HEK293 (cell line): ENCODE data around the gene PANK4.
A peak's percentile ranks its signal among the peaks of the same experiment; 100 is the strongest.

Source experiments
- CTCF ChIA-PET: fragments of 350-600 bp; formaldehyde crosslinking; extraction: SDS; loops from one replicate; lab custom pipeline; 2021; ENCODE audit warnings: antibody characterized with exemption; lab: Yijun Ruan, JAX
- POLR2A ChIA-PET: fragments of 300-600 bp; formaldehyde crosslinking; extraction: SDS; loops from one replicate; lab custom pipeline; 2020; ENCODE audit warnings: antibody characterized with exemption, inconsistent platforms; lab: Yijun Ruan, JAX
- H3K27ac ChIP-seq: fragments of 200-500 bp; sonication (Bioruptor generic); 2 replicates; pipeline ENCODE4 v1.5.1; 2014; ENCODE audit warnings: low read depth, low read length, control low read depth, inconsistent platforms; ENCODE audit errors: extremely low read depth
- H3K36me3 ChIP-seq, 2 experiments: fragments of 200-500 bp in 1 of 2; sonication (Bioruptor generic) in 1 of 2; 1 replicate in 1 of 2; 2 replicates in 1 of 2; pipeline ENCODE4 v1.5.1; 2014 to 2017; ENCODE audit warnings: inconsistent platforms in 2 of 2, low read length in 2 of 2; ENCODE audit not compliant: control insufficient read depth in 2 of 2, insufficient read depth in 1 of 2
- H3K4me1 ChIP-seq: fragments of 200-500 bp; sonication (Bioruptor generic); 2 replicates; pipeline ENCODE4 v1.5.1; 2014; ENCODE audit warnings: mild to moderate bottlenecking, low read length, inconsistent platforms; ENCODE audit not compliant: control insufficient read depth, insufficient read depth
- H3K4me3 ChIP-seq: 2 replicates; pipeline ENCODE4 v1.5.1; 2011; ENCODE audit warnings: low read depth, mild to moderate bottlenecking, control low read depth, low read length, moderate library complexity
- H3K9me3 ChIP-seq: fragments of 200-500 bp; sonication (Bioruptor generic); 2 replicates; pipeline ENCODE4 v1.5.1; 2014; ENCODE audit warnings: low read depth, low read length, inconsistent platforms; ENCODE audit not compliant: control insufficient read depth, insufficient read depth
- HIC1 ChIP-seq: fragments of 450-650 bp; formaldehyde crosslinking; IDR thresholded peaks from 2 replicates; pipeline ENCODE4 v1.5.1; 2016; ENCODE audit warnings: missing biosample characterization, missing genetic modification characterization
- KLF10 ChIP-seq: fragments of 450-650 bp; IDR thresholded peaks from 2 replicates; pipeline ENCODE4 v1.5.1; 2018; ENCODE audit warnings: missing biosample characterization, mild to moderate bottlenecking, missing genetic modification characterization
- KLF9 ChIP-seq: fragments of 450-650 bp; formaldehyde crosslinking; IDR thresholded peaks from 2 replicates; pipeline ENCODE4 v1.5.1; 2016; ENCODE audit warnings: missing biosample characterization, missing genetic modification characterization, low read depth
- MEIS1 ChIP-seq: sonication (generic); formaldehyde crosslinking; IDR thresholded peaks from 2 replicates; pipeline ENCODE4 v1.8.1; 2022; ENCODE audit warnings: missing genetic modification reagents, mild to moderate bottlenecking, borderline replicate concordance
- MZF1 ChIP-seq: fragments of 450-650 bp; formaldehyde crosslinking; IDR thresholded peaks from 2 replicates; pipeline ENCODE4 v1.5.1; 2017; ENCODE audit warnings: missing biosample characterization, missing genetic modification characterization, borderline replicate concordance
- OVOL3 ChIP-seq: fragments of 450-650 bp; formaldehyde crosslinking; IDR thresholded peaks from 2 replicates; pipeline ENCODE4 v1.5.1; 2016; ENCODE audit warnings: missing biosample characterization, missing genetic modification characterization
- PATZ1 ChIP-seq: fragments of 450-650 bp; formaldehyde crosslinking; IDR thresholded peaks from 2 replicates; pipeline ENCODE4 v1.5.1; 2016; ENCODE audit warnings: missing biosample characterization, missing genetic modification characterization
- REST ChIP-seq: fragments of 450-650 bp; formaldehyde crosslinking; IDR thresholded peaks from 2 replicates; pipeline ENCODE4 v1.5.1; 2016; ENCODE audit warnings: missing biosample characterization, missing genetic modification characterization
- ZBTB10 ChIP-seq: fragments of 450-650 bp; formaldehyde crosslinking; IDR thresholded peaks from 2 replicates; pipeline ENCODE4 v1.5.1; 2016; ENCODE audit warnings: missing biosample characterization, missing genetic modification characterization
- ZFP37 ChIP-seq: fragments of 450-650 bp; formaldehyde crosslinking; IDR thresholded peaks from 2 replicates; pipeline ENCODE4 v1.5.1; 2016; ENCODE audit warnings: missing biosample characterization, missing genetic modification characterization
- ZFP69B ChIP-seq: fragments of 450-650 bp; formaldehyde crosslinking; IDR thresholded peaks from 2 replicates; pipeline ENCODE4 v1.5.1; 2016; ENCODE audit warnings: missing biosample characterization, missing genetic modification characterization
- ZIC2 ChIP-seq: fragments of 450-650 bp; formaldehyde crosslinking; IDR thresholded peaks from 2 replicates; pipeline ENCODE4 v1.5.1; 2016; ENCODE audit warnings: missing biosample characterization, missing genetic modification characterization
- ZNF18 ChIP-seq: fragments of 450-650 bp; formaldehyde crosslinking; IDR thresholded peaks from 2 replicates; pipeline ENCODE4 v1.5.1; 2016; ENCODE audit warnings: missing biosample characterization, missing genetic modification characterization
- ZNF2 ChIP-seq: fragments of 450-650 bp; formaldehyde crosslinking; IDR thresholded peaks from 2 replicates; pipeline ENCODE4 v1.5.1; 2016; ENCODE audit warnings: missing biosample characterization, missing genetic modification characterization
- ZNF292 ChIP-seq: fragments of 450-650 bp; formaldehyde crosslinking; IDR thresholded peaks from 2 replicates; pipeline ENCODE4 v1.5.1; 2016; ENCODE audit warnings: low read depth, missing biosample characterization, missing genetic modification characterization, borderline replicate concordance
- ZNF324 ChIP-seq: fragments of 450-650 bp; formaldehyde crosslinking; IDR thresholded peaks from 2 replicates; pipeline ENCODE4 v1.5.1; 2016; ENCODE audit warnings: missing biosample characterization, missing genetic modification characterization
- ZNF335 ChIP-seq: fragments of 450-650 bp; formaldehyde crosslinking; conservative IDR thresholded peaks from 2 replicates; pipeline ENCODE4 v1.5.1; 2016; ENCODE audit warnings: missing biosample characterization, missing genetic modification characterization
- ZNF341 ChIP-seq: fragments of 450-650 bp; formaldehyde crosslinking; IDR thresholded peaks from 2 replicates; pipeline ENCODE4; 2016; ENCODE audit warnings: low read depth, missing biosample characterization, missing genetic modification characterization
- ZNF48 ChIP-seq: fragments of 450-650 bp; formaldehyde crosslinking; IDR thresholded peaks from 2 replicates; pipeline ENCODE4 v1.5.1; 2016; ENCODE audit warnings: missing biosample characterization, missing genetic modification characterization
- ZNF555 ChIP-seq: fragments of 450-650 bp; formaldehyde crosslinking; conservative IDR thresholded peaks from 2 replicates; pipeline ENCODE4 v1.5.1; 2017; ENCODE audit warnings: missing biosample characterization, mild to moderate bottlenecking, missing genetic modification characterization, inconsistent platforms

Gene PANK4

GRCh38 chr1:2468540-2468939, 57.9 kb downstream of the PANK4 start:
- H3K4me1 ChIP-seq = no peaks in the 10 kb centered on the region
- ChIA-PET CTCF (interaction anchor here (0.7 kb wide), 1 partner anchor 21 kb away, joined by 4 read pairs; no protein-coding TSS in a partner anchor), POLR2A (interaction anchor here (1.2 kb wide), 1 partner anchor 77 kb away, joined by 3 read pairs; no protein-coding TSS in a partner anchor)
- no peak overlapping the region for H3K4me3 ChIP-seq
- no peaks in the 10 kb centered on the region for H3K36me3 ChIP-seq
- no peak overlapping the region for H3K27ac ChIP-seq
- no peaks in the 10 kb centered on the region for H3K9me3 ChIP-seq
- no peak for TF ChIP-seq MZF1
- TF ChIP-seq ZFP69B = no peak
- TF ChIP-seq ZNF292 (tag by site-specific recombination) = no peak
- TF ChIP-seq ZNF341 (tag by site-specific recombination) = no peak
- no peak for TF ChIP-seq KLF10
- TF ChIP-seq ZBTB10 (tag by site-specific recombination) = no peak
- no peak for TF ChIP-seq OVOL3
- no peak for TF ChIP-seq ZNF335 (tag by site-specific recombination)
- no peak for TF ChIP-seq ZFP37 (tag by site-specific recombination)
- no peak for TF ChIP-seq ZNF2 (tag by site-specific recombination)
- TF ChIP-seq MEIS1 (CRISPR knock-in tag) = no peak

- POLR2A ChIA-PET = interaction anchor here (1.2 kb wide), 1 partner anchor 78 kb away, joined by 3 read pairs; no protein-coding TSS in a partner anchor
- peak; percentile 68 for TF ChIP-seq ZIC2 (tag by site-specific recombination)
- no peak for TF ChIP-seq ZNF18 (tag by site-specific recombination)
- TF ChIP-seq ZNF48 (tag by site-specific recombination) = no peak
- peak; percentile 99 for TF ChIP-seq REST (tag by site-specific recombination)
- no peak for TF ChIP-seq ZNF324
- peak; percentile 23 for TF ChIP-seq PATZ1
- 0 out of 2 replicates have a peak, but pooled peaks have one; percentile 29 for TF ChIP-seq HIC1 (tag by site-specific recombination)
- TF ChIP-seq ZNF555 = no peak
- TF ChIP-seq KLF9 (tag by site-specific recombination) = no peak
- TF ChIP-seq, all 188 proteins: peak for 4
- H3K4me1 ChIP-seq = no peaks in the 10 kb centered on the region
- CTCF ChIA-PET = no interaction called here
- no peaks in the 10 kb centered on the region for H3K36me3 ChIP-seq
- no peak overlapping the region for H3K4me3 ChIP-seq
- H3K9me3 ChIP-seq = no peaks in the 10 kb centered on the region
- H3K27ac ChIP-seq = no peak overlapping the region
Measured at GRCh38 chr1:2468041-2468472, 58.3 kb downstream of the PANK4 start.
